ENCODE data around the gene LRIG2.

GRCh38 chr1:113135460-113135859 lies 62.5 kb downstream of the LRIG2 start:
- TF ChIP-seq, protein P1, sequence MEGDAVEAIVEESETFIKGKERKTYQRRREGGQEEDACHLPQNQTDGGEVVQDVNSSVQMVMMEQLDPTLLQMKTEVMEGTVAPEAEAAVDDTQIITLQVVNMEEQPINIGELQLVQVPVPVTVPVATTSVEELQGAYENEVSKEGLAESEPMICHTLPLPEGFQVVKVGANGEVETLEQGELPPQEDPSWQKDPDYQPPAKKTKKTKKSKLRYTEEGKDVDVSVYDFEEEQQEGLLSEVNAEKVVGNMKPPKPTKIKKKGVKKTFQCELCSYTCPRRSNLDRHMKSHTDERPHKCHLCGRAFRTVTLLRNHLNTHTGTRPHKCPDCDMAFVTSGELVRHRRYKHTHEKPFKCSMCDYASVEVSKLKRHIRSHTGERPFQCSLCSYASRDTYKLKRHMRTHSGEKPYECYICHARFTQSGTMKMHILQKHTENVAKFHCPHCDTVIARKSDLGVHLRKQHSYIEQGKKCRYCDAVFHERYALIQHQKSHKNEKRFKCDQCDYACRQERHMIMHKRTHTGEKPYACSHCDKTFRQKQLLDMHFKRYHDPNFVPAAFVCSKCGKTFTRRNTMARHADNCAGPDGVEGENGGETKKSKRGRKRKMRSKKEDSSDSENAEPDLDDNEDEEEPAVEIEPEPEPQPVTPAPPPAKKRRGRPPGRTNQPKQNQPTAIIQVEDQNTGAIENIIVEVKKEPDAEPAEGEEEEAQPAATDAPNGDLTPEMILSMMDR (IDR thresholded peaks at IDR 0.05) = no peak
- TF ChIP-seq POLR2A (IDR thresholded peaks at IDR 0.05) = no peak

All from testis (tissue), 2 donors.